Mucosa of descending colon (tissue), 3 donors: ENCODE data around the gene C16orf92. TPM values are rescaled to one million over a fixed set of nuclear protein-coding genes. Genes with fewer than 3 reads are reported as not detected.

ENCODE experiments used
- ATAC-seq: fragments of 200-7000 bp; cut with Tn5 transposase; one replicate; pipeline ENCODE4 v1.9.1; 2020; ENCODE audit warnings: mild to moderate bottlenecking, moderate library complexity
- DNase-seq, 3 donors: peaks; one replicate each; pipeline ENCODE4 v3.0.0-alpha.2; 2020
- H3K36me3 ChIP-seq: fragments of 200-600 bp; one replicate; pipeline ENCODE4 v1.8.0; 2021; ENCODE audit warnings: low read depth, mild to moderate bottlenecking
- H3K4me1 ChIP-seq: fragments of 200-600 bp; one replicate; pipeline ENCODE4 v1.8.0; 2021; ENCODE audit warnings: low read depth, mild to moderate bottlenecking
- H3K4me3 ChIP-seq: fragments of 200-600 bp; one replicate; pipeline ENCODE4 v1.8.0; 2021; ENCODE audit warnings: mild to moderate bottlenecking
- H3K9me3 ChIP-seq: fragments of 200-600 bp; one replicate; pipeline ENCODE4 v1.8.0; 2021; ENCODE audit warnings: mild to moderate bottlenecking
- intact Hi-C, 2 donors: fragments of 100-400 bp; cut with DNase I in 1 of 2; cut with micrococcal nuclease in 1 of 2; formaldehyde crosslinking; loops; one replicate each; pipeline versions ENCODE4 v1.11.0 to v1.11.1; 2022; cut with DNase I, micrococcal nuclease
- total RNA-seq, 3 donors: library from RNA; stranded (reverse); fragmentation: NEBNext Ultra II Directional in 2 of 3; extraction: Animal tissue kit (Norgen Biotek cat#: 25700) in 2 of 3; gene quantifications; one replicate each; pipeline versions ENCODE4 v1.2.1 to v1.2.4, GENCODE V29; 2021 to 2023
- TF ChIP-seq, protein P1 (sequence below): fragments of 200-600 bp; IDR thresholded peaks from one replicate; pipeline ENCODE4 v1.8.0; 2022; ENCODE audit warnings: antibody characterized with exemption, mild to moderate bottlenecking
- donor health status: DM: no; HTN: no; CAD: no; lungs with moderate emphysema.
- donor health status: DM: no; HTN: no; CAD: no.
- donor health status: DM: no; HTN: yes; CAD: no.

Gene C16orf92
- total RNA-seq, 3 donors from 2014 or later = not detected

DNA sequence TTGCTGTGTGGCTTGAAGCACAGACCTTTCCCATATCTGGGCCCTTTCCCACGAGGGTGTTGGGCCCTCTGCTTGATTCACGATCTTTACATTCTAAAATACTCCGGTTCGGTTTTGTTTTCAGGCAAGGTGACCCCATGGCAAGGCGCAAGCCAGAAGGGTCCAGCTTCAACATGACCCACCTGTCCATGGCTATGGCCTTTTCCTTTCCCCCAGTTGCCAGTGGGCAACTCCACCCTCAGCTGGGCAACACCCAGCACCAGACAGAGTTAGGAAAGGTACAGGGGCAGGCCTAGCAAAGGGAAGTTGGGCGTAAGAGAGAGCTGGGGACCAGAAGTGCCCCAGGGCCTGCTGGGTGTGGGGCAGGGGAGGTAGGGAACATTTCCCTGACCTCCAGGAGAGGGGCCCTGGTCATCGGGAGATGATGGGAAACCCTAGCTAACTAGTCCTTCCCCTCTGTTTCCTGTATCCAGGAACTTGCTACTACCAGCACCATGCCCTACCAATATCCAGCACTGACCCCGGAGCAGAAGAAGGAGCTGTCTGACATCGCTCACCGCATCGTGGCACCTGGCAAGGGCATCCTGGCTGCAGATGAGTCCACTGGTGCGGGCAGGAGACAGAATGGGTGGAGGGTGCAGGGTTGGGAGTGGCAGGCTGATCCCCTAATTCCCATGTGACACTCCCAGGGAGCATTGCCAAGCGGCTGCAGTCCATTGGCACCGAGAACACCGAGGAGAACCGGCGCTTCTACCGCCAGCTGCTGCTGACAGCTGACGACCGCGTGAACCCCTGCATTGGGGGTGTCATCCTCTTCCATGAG is 44.0 kb downstream of the C16orf92 start:
- no peak for ATAC-seq
- peaks cover 45% of the 10 kb centered on the region for H3K4me1 ChIP-seq

DNA sequence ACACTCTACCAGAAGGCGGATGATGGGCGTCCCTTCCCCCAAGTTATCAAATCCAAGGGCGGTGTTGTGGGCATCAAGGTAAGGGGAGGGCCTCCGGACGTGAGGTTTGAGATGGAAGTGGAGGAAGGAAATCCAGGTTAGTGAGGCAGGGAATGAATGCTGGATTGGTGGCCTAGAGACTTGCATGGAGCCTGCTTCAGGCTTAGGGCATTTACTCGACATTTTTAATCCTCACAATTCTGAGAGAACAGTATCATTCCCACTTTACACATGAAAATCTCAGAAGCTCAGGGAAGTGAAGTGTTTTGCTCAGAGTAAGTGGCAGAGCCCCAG is 44.6 kb downstream of the C16orf92 start:
- intact Hi-C loops = no loop called here
- DNase-seq = no peak
- ATAC-seq = no peak
- Histone ChIP-seq H3K4me3 (no peak overlapping the region), H3K4me1 (peaks cover 45% of the 10 kb centered on the region), H3K36me3 (peaks cover 20% of the 10 kb centered on the region), H3K9me3 (no peaks in the 10 kb centered on the region)
- TF ChIP-seq, protein P1, sequence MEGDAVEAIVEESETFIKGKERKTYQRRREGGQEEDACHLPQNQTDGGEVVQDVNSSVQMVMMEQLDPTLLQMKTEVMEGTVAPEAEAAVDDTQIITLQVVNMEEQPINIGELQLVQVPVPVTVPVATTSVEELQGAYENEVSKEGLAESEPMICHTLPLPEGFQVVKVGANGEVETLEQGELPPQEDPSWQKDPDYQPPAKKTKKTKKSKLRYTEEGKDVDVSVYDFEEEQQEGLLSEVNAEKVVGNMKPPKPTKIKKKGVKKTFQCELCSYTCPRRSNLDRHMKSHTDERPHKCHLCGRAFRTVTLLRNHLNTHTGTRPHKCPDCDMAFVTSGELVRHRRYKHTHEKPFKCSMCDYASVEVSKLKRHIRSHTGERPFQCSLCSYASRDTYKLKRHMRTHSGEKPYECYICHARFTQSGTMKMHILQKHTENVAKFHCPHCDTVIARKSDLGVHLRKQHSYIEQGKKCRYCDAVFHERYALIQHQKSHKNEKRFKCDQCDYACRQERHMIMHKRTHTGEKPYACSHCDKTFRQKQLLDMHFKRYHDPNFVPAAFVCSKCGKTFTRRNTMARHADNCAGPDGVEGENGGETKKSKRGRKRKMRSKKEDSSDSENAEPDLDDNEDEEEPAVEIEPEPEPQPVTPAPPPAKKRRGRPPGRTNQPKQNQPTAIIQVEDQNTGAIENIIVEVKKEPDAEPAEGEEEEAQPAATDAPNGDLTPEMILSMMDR = no peak

More for the DNA sequence above, 44.0 kb downstream of the C16orf92 start:
- TF ChIP-seq, protein P1 = no peak
- peak; percentile 56 to 68 (median 57) for DNase-seq
- Histone ChIP-seq H3K9me3 (no peaks in the 10 kb centered on the region), H3K4me3 (peak overlapping the region; percentile 96), H3K36me3 (peaks cover 20% of the 10 kb centered on the region)
- intact Hi-C loops = no loop called here

DNA sequence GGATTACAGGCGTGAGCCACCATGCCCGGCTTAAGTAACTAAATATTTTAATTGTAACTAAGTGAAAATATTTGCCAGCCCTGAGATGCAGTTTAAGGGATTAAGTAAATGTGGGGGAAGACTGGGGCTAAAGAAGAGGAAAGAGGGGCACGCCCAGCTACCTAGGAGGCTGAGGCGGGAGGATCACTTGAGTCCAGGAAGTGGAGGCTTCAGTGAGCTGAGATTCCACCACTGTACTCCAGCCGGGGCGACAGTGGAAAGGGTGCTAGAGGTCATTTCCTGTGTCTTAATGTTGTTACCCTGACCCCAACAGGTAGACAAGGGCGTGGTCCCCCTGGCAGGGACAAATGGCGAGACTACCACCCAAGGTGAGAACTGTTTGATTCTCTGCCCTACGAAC is 45.3 kb downstream of the C16orf92 start:
- H3K9me3 ChIP-seq = no peaks in the 10 kb centered on the region
- intact Hi-C loops = no loop called here
- TF ChIP-seq, protein P1 = no peak
- ATAC-seq (no peak), DNase-seq (no peak)
- peaks cover 20% of the 10 kb centered on the region for H3K36me3 ChIP-seq
- peaks cover 43% of the 10 kb centered on the region for H3K4me1 ChIP-seq
- H3K4me3 ChIP-seq = no peak overlapping the region

DNA sequence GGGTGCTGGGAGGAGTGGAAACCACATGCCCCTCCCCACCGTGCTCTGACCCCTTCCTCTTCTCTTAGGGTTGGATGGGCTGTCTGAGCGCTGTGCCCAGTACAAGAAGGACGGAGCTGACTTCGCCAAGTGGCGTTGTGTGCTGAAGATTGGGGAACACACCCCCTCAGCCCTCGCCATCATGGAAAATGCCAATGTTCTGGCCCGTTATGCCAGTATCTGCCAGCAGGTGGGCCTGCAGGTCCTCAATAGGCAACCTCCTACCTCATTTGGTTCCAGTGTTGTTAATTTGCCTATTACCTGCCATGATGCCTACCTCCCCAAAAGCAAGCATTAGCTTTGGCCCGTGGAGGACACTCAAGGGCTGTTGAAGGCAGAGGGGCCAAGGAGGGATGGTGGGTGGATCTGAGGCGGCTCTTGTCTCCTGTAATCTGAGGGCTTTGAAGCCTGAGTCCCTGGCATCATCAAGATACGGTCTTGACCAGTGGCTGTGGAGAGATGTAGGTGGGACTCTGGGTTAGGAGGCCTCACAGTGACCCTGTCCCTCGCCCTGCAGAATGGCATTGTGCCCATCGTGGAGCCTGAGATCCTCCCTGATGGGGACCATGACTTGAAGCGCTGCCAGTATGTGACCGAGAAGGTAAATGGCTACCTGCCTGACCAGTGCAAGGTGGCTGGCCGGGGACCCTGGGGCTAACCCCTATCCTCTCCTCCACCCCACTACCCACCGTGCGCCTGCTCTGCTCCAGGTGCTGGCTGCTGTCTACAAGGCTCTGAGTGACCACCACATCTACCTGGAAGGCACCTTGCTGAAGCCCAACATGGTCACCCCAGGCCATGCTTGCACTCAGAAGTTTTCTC is 46.0 kb downstream of the C16orf92 start:
- peaks cover 37% of the 10 kb centered on the region for H3K4me1 ChIP-seq
- H3K9me3 ChIP-seq = no peaks in the 10 kb centered on the region
- peak in 1 of 3 donors; percentile 46 for DNase-seq
- TF ChIP-seq, protein P1 = no peak
- H3K4me3 ChIP-seq = no peak overlapping the region
- peaks cover 20% of the 10 kb centered on the region for H3K36me3 ChIP-seq
- ATAC-seq = no peak
- intact Hi-C loops = no loop called here

DNA sequence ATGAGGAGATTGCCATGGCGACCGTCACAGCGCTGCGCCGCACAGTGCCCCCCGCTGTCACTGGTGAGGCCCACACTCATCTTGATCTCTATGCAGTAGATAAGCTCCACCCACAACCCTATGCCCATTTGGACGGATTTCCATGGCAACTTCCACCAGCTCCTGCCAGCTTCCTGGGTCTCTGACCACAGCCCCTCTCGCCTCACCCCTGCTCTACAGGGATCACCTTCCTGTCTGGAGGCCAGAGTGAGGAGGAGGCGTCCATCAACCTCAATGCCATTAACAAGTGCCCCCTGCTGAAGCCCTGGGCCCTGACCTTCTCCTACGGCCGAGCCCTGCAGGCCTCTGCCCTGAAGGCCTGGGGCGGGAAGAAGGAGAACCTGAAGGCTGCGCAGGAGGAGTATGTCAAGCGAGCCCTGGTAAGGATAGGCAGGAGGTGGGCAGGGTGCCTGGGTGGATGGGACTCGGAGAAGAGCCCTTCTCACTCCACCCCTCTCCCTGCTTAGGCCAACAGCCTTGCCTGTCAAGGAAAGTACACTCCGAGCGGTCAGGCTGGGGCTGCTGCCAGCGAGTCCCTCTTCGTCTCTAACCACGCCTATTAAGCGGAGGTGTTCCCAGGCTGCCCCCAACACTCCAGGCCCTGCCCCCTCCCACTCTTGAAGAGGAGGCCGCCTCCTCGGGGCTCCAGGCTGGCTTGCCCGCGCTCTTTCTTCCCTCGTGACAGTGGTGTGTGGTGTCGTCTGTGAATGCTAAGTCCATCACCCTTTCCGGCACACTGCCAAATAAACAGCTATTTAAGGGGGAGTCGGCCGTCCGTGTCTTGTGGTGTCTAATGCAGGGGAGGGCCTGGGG is 46.8 kb downstream of the C16orf92 start:
- intact Hi-C loops = no loop called here
- Histone ChIP-seq H3K4me1 (peaks cover 35% of the 10 kb centered on the region), H3K4me3 (no peak overlapping the region), H3K9me3 (no peaks in the 10 kb centered on the region), H3K36me3 (peaks cover 20% of the 10 kb centered on the region)
- DNase-seq (no peak), ATAC-seq (no peak)
- TF ChIP-seq, protein P1 = no peak
